HL-60 (cell line): ENCODE data around the gene WWOX.

ENCODE experiments used
- DNase-seq, 2 experiments: peaks; one replicate each; pipeline ENCODE4 v3.0.0-alpha.2; 2010 to 2020; ENCODE audit warnings: low read depth in 1 of 2, low spot score in 1 of 2
- H3K27ac ChIP-seq: fragments of 250-450 bp; sonication (Bioruptor Pico); replicated peaks from 2 replicates; pipeline ENCODE4 v1.5.1; 2020; ENCODE audit warnings: mild to moderate bottlenecking, moderate library complexity
- H3K27me3 ChIP-seq: fragments of 250-450 bp; sonication (Bioruptor Pico); 2 replicates; pipeline ENCODE4 v1.5.1; 2021; ENCODE audit warnings: mild to moderate bottlenecking, moderate library complexity; ENCODE audit not compliant: insufficient read depth, poor library complexity, severe bottlenecking
- H3K4me3 ChIP-seq: replicated peaks from 2 replicates; pipeline ENCODE4 v1.5.1; 2011; ENCODE audit warnings: mild to moderate bottlenecking, control low read depth, low read length; ENCODE audit not compliant: insufficient read depth
- CTCF ChIP-seq: IDR thresholded peaks from one replicate; pipeline ENCODE4 v1.5.1; 2011; ENCODE audit warnings: low read length, control low read depth, inconsistent platforms; ENCODE audit not compliant: insufficient read depth
- GABPA ChIP-seq: IDR thresholded peaks from 2 replicates; pipeline ENCODE4 v1.6.1; 2012; ENCODE audit warnings: low read depth
- POLR2AphosphoS5 ChIP-seq: IDR thresholded peaks from 2 replicates; pipeline ENCODE4 v1.6.1; 2012; ENCODE audit warnings: low read depth
- REST ChIP-seq: IDR thresholded peaks from 2 replicates; pipeline ENCODE4 v1.6.1; 2012; ENCODE audit warnings: low read depth; ENCODE audit not compliant: insufficient replicate concordance
- SPI1 ChIP-seq: IDR thresholded peaks from 2 replicates; pipeline ENCODE4 v1.6.1; 2012; ENCODE audit warnings: low read depth, mild to moderate bottlenecking, borderline replicate concordance

The WWOX gene

GRCh38 chr16:78551487-78552085 lies 452.1 kb downstream of the WWOX start:
- DNase-seq: no peak
- Histone ChIP-seq H3K27me3 (no peaks in the 10 kb centered on the region), H3K27ac (no peak overlapping the region), H3K4me3 (no peak overlapping the region)
- TF ChIP-seq SPI1: no peak
- TF ChIP-seq POLR2AphosphoS5: no peak
- no peak for TF ChIP-seq CTCF
- TF ChIP-seq REST: no peak
- TF ChIP-seq GABPA: no peak

GRCh38 chr16:78552106-78552675 lies 452.7 kb downstream of the WWOX start:
- no peak overlapping the region for H3K27ac ChIP-seq
- no peak overlapping the region for H3K4me3 ChIP-seq
- no peak for DNase-seq
- TF ChIP-seq REST (no peak), POLR2AphosphoS5 (no peak)
- no peaks in the 10 kb centered on the region for H3K27me3 ChIP-seq

- H3K27me3 ChIP-seq: no peaks in the 10 kb centered on the region
- DNase-seq: no peak
Observed at GRCh38 chr16:78552716-78553115, 453.3 kb downstream of the WWOX start.

More at GRCh38 chr16:78552716-78553115, 453.3 kb downstream of the WWOX start:
- no peak overlapping the region for H3K4me3 ChIP-seq
- no peak overlapping the region for H3K27ac ChIP-seq
- no peak for TF ChIP-seq CTCF
- no peak for TF ChIP-seq POLR2AphosphoS5
- TF ChIP-seq GABPA: no peak
- TF ChIP-seq REST: no peak
- TF ChIP-seq SPI1: no peak
